Measurements from ENCODE around the gene TMEM217.
"Not testable (repeated sequence)": the region's sequence is repeated elsewhere in the genome, so short reads cannot be mapped to it uniquely, and the experiment has no call there.

TMEM217 gene

GRCh38 chr6:37257634-37258404 is at the start of gene TMEM217, which contains the start of gene TBC1D22B:
Gene TMEM217, minus strand, starts transcription at chr6:37258144. Its CDS starts 39,114 bp downstream, at chr6:37219030.
Gene TBC1D22B, plus strand, starts transcription at chr6:37257772. Its CDS starts 146 bp downstream, at chr6:37257918.
- peak; percentile 95 for DNase-seq

GRCh38 chr6:37307484-37307883 is 49.5 kb upstream of the TMEM217 start:
- not testable (repeated sequence) for DNase-seq

GRCh38 chr6:37306624-37307222 is 48.8 kb upstream of the TMEM217 start:
- DNase-seq, result no peak

DNA sequence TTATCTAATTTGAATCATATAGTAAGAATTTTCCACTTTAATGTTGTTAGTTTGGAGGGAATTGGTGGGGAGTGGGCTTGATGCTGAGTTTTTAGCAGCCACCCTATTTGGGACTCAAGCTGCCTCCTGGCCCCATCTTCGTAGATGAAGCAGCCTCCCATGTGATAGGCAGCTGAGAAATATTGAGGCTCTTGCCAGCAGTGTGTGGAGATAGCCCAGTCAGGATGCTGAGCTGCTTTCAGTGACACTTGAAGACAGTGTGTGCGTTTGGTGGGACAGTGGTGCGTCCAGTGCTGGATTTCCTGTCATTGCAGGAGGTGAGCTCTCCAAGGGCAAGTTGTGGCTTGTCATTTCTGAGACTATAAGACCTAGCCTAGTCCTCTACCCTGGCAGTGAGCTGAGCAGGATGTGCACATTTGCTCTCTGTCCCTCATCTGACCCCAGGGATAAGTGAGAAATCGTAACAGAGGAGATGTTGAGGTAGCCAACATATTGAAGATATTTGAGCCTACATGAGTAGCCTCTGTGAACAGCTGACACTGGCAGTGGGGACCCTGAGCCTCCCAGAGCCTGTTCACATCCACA is 48.0 kb upstream of the TMEM217 start:
- DNase-seq, result no peak

DNA sequence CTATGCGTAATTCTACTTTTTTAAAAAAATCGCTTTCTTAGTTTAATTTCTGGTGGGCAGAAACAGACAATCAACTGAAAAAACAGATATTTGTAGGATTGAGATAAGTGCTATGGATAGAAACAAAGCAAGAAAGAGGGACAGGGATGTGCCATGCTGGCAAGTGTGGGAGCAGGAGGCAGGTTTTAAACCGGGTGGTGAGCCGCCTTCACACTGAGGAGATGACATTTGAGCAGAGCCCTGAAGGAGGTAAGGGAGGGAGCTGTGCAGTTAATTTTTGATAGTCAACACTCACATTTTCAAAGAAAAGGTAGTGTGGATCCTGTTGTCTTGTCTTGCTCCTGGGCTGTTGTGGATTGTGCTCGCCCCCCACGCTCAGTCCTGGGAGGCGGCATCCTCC is 46.8 kb upstream of the TMEM217 start:
- DNase-seq, result no peak

- no peak for DNase-seq
Observed at GRCh38 chr6:37303891-37304503, 46.1 kb upstream of the TMEM217 start.

GRCh38 chr6:37303091-37303660 is 45.2 kb upstream of the TMEM217 start:
- DNase-seq, result no peak

DNA sequence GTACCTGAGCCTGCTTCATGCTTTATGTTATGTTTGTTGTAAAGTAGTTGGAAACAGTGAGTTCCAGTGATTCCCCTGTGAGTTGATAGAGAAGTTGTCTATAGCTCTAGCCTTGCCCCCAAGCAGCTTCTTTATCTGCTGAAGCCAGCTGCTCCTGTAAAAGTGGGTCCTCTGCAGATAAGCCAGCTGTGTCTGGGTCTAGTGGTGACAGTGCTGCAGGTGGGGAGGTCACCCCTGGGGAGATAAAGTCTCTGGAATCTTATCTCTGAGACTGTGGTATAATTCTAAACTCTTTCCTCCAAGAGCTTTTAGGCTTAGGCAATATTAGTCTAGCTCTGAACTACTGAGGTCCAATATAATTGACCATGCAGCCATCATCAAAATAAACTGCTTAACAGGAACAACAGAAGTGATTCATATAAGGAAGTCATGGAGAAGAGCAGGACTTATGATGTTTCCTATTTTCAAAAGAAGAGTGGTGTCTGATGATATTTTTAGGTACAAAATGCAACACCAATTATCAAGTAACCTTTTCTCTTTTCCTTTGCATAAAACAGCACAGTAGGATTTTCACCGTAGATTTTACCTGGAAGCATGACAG is 44.2 kb upstream of the TMEM217 start:
- DNase-seq, result no peak

- no peak for DNase-seq
Observed at GRCh38 chr6:37299990-37300389, 42.0 kb upstream of the TMEM217 start.

GRCh38 chr6:37298958-37299357 is 41.0 kb upstream of the TMEM217 start:
- DNase-seq, result no peak

GRCh38 chr6:37297637-37298036 is 39.7 kb upstream of the TMEM217 start:
- not testable (repeated sequence) for DNase-seq

GRCh38 chr6:37293426-37293825 is 35.5 kb upstream of the TMEM217 start:
- no peak for DNase-seq

- no peak for DNase-seq
Observed at GRCh38 chr6:37289931-37290330, 32.0 kb upstream of the TMEM217 start.

- DNase-seq, result no peak
Observed at GRCh38 chr6:37288247-37288646, 30.3 kb upstream of the TMEM217 start.

- no peak for DNase-seq
Observed at GRCh38 chr6:37287519-37288157, 29.7 kb upstream of the TMEM217 start.

GRCh38 chr6:37285861-37286311 is 27.9 kb upstream of the TMEM217 start:
- DNase-seq, result no peak

DNA sequence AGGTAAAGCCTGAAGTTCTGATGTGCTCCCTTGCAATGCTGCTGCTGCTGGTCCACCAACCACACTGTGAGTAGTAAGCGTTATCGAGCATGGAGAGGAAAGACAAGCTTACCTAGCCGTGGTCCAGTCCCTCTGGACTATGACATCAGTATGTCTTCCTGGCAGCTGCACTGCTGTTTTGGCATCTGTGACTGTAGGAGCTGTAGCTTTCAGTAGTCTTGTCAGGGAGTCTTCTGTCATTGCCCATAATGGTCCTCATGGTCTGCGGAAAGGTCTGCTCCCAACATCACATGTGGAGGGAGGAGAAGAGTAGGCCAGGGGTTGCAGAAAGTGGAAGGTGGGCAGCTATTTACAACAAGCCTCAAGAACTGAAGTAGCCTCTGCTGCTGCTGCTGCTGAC is 26.8 kb upstream of the TMEM217 start:
- DNase-seq, result no peak

DNA sequence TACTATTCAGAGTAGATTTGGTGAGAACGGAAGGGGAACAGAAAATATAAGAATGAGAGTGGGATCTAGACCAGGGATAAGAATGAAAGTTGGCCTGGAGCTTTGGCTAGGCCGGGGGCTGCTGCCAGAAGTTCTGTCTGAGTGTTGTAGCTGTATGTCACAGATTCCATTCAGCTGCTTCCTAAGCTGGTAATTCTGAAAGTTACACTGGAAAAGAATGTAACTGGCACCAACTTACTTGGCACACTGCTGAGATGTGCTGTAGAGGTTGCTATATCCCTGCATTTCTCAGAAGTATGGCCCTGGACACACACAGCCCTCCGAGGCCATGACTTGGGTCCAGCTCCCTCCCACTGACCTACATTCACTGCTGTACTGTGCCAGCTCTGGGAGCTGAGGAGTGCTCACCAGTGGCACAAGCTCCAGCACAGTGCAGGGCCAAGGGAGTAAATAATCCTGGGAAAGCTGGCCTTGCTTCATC is 25.8 kb upstream of the TMEM217 start:
- DNase-seq, result no peak

DNA sequence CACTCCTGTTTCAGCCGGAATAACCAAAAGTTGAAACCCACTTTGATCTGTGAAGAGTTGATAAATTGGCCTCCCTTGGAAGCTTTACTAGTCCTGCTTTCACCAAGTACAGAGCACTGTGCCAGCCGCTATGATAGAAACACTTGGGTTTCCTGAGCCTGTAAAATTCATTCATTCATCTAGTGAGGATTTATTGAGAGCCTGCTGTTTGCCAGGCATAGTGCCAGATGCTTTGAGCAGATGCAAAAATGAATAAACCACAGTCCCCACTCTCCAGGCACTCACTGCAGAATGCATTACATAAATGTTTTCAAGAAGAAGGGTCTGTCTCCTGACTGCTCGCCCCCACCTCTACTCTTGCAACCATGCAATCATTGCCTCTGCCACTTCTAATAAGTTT is 25.3 kb upstream of the TMEM217 start:
- DNase-seq, result no peak

GRCh38 chr6:37282371-37282770 is 24.4 kb upstream of the TMEM217 start:
- DNase-seq, result no peak

- DNase-seq, result no peak
Observed at GRCh38 chr6:37280162-37280887, 22.4 kb upstream of the TMEM217 start.
